ENCODE data around the gene BTNL8.

The BTNL8 gene, protein sequence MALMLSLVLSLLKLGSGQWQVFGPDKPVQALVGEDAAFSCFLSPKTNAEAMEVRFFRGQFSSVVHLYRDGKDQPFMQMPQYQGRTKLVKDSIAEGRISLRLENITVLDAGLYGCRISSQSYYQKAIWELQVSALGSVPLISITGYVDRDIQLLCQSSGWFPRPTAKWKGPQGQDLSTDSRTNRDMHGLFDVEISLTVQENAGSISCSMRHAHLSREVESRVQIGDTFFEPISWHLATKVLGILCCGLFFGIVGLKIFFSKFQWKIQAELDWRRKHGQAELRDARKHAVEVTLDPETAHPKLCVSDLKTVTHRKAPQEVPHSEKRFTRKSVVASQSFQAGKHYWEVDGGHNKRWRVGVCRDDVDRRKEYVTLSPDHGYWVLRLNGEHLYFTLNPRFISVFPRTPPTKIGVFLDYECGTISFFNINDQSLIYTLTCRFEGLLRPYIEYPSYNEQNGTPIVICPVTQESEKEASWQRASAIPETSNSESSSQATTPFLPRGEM

GRCh38 chr5:180898621-180899246 lies at the start of gene BTNL8:
Gene BTNL8, plus strand, starts transcription at chr5:180899159. Its CDS starts 152 bp downstream, at chr5:180899311.
- no peak for TF ChIP-seq CTCF (IDR thresholded peaks at IDR 0.05; ENCODE audit: poor library complexity, severe bottlenecking)
- no peaks in the 10 kb centered on the region for H3K27me3 ChIP-seq (ENCODE audit: insufficient read depth, poor library complexity, severe bottlenecking)
- no peaks in the 10 kb centered on the region for H3K36me3 ChIP-seq (ENCODE audit: low read depth)
- H3K4me1 ChIP-seq (ENCODE audit: insufficient read depth, poor library complexity, severe bottlenecking): peaks cover 3% of the 10 kb centered on the region
- no peak within 1 kb of the TSS for H3K4me3 ChIP-seq (ENCODE audit: severe bottlenecking)
- H3K9me3 ChIP-seq (ENCODE audit: severe bottlenecking): peaks cover 4% of the 10 kb centered on the region
- ATAC-seq (ENCODE audit: low read depth) (no peak), DNase-seq (ENCODE audit: low spot score) (no peak)
- H3K27ac ChIP-seq (ENCODE audit: poor library complexity, severe bottlenecking): no peak within 1 kb of the TSS

- H3K27me3 ChIP-seq (ENCODE audit: insufficient read depth, poor library complexity, severe bottlenecking): no peaks in the 10 kb centered on the region
- H3K4me3 ChIP-seq (ENCODE audit: severe bottlenecking): no peak overlapping the region
- H3K4me1 ChIP-seq (ENCODE audit: insufficient read depth, poor library complexity, severe bottlenecking): no peaks in the 10 kb centered on the region
- ATAC-seq (ENCODE audit: low read depth): no peak
- peaks cover 34% of the 10 kb centered on the region for H3K9me3 ChIP-seq (ENCODE audit: severe bottlenecking)
- H3K36me3 ChIP-seq (ENCODE audit: low read depth): peaks cover 76% of the 10 kb centered on the region
- TF ChIP-seq CTCF (IDR thresholded peaks at IDR 0.05; ENCODE audit: poor library complexity, severe bottlenecking): no peak
- no peak for DNase-seq (ENCODE audit: low spot score)
- H3K27ac ChIP-seq (ENCODE audit: poor library complexity, severe bottlenecking): no peak overlapping the region
Observed at GRCh38 chr5:180849827-180850226, 49.1 kb upstream of the BTNL8 start.

- DNase-seq (ENCODE audit: low spot score) (no peak), ATAC-seq (ENCODE audit: low read depth) (no peak)
- Histone ChIP-seq H3K4me3 (ENCODE audit: severe bottlenecking) (no peak overlapping the region), H3K4me1 (ENCODE audit: insufficient read depth, poor library complexity, severe bottlenecking) (no peaks in the 10 kb centered on the region), H3K27ac (ENCODE audit: poor library complexity, severe bottlenecking) (no peak overlapping the region), H3K9me3 (ENCODE audit: severe bottlenecking) (peaks cover 34% of the 10 kb centered on the region), H3K36me3 (ENCODE audit: low read depth) (peaks cover 83% of the 10 kb centered on the region), H3K27me3 (ENCODE audit: insufficient read depth, poor library complexity, severe bottlenecking) (no peaks in the 10 kb centered on the region)
- TF ChIP-seq CTCF (IDR thresholded peaks at IDR 0.05; ENCODE audit: poor library complexity, severe bottlenecking): no peak
Observed at GRCh38 chr5:180850434-180851078, 48.4 kb upstream of the BTNL8 start.

- Histone ChIP-seq H3K9me3 (ENCODE audit: severe bottlenecking) (peaks cover 34% of the 10 kb centered on the region), H3K36me3 (ENCODE audit: low read depth) (peaks cover 97% of the 10 kb centered on the region), H3K27ac (ENCODE audit: poor library complexity, severe bottlenecking) (no peak overlapping the region), H3K4me3 (ENCODE audit: severe bottlenecking) (no peak overlapping the region), H3K4me1 (ENCODE audit: insufficient read depth, poor library complexity, severe bottlenecking) (no peaks in the 10 kb centered on the region), H3K27me3 (ENCODE audit: insufficient read depth, poor library complexity, severe bottlenecking) (no peaks in the 10 kb centered on the region)
- DNase-seq (ENCODE audit: low spot score) (no peak), ATAC-seq (ENCODE audit: low read depth) (no peak)
- no peak for TF ChIP-seq CTCF (IDR thresholded peaks at IDR 0.05; ENCODE audit: poor library complexity, severe bottlenecking)
Observed at GRCh38 chr5:180852495-180852894, 46.5 kb upstream of the BTNL8 start.
